GM13976 (cell line): ENCODE data around the gene NCAPD3.
A peak's percentile ranks its signal among the peaks of the same experiment; 100 is the strongest.

Experiments
- DNase-seq: peaks from one replicate; pipeline ENCODE4 v3.0.0; 2012; ENCODE audit warnings: low spot score
- CTCF ChIP-seq: IDR thresholded peaks from 2 replicates; pipeline ENCODE4 v1.5.1; 2012; ENCODE audit warnings: borderline replicate concordance, mild to moderate bottlenecking; ENCODE audit not compliant: insufficient read depth; ENCODE audit errors: extremely low read depth, missing control alignments, control extremely low read depth
- in situ Hi-C: fragments of 300-500 bp; cut with MboI; formaldehyde crosslinking; loops from one replicate; pipeline ENCODE4 v1.12.0; 2022; ENCODE audit warnings: low sequenced_read_pairs, mixed read lengths, inconsistent platforms; ENCODE audit not compliant: unreplicated experiment

NCAPD3 gene

GRCh38 chr11:134228625-134229024, 4.9 kb upstream of the NCAPD3 start:
- in situ Hi-C loops: no loop called here
- no peak for TF ChIP-seq CTCF
- peak; percentile 72 for DNase-seq

- DNase-seq: no peak
- in situ Hi-C loops: no loop called here
- TF ChIP-seq CTCF: no peak
Observed at GRCh38 chr11:134226806-134227325, 3.1 kb upstream of the NCAPD3 start.

GRCh38 chr11:134224710-134225664, 1.2 kb upstream of the NCAPD3 start:
- TF ChIP-seq CTCF: no peak
- DNase-seq: peak; percentile 49
- in situ Hi-C loops: no loop called here

- TF ChIP-seq CTCF: no peak
- DNase-seq: no peak
- in situ Hi-C loops: no loop called here
Observed at GRCh38 chr11:134223121-134223520, 646 bp downstream of the NCAPD3 start.

- in situ Hi-C loops: no loop called here
- no peak for TF ChIP-seq CTCF
- DNase-seq: no peak
Observed at GRCh38 chr11:134216816-134217215, 7.0 kb downstream of the NCAPD3 start.

GRCh38 chr11:134215836-134216235, 7.9 kb downstream of the NCAPD3 start:
- no peak for TF ChIP-seq CTCF
- in situ Hi-C loops: no loop called here
- DNase-seq: no peak
